ENCODE measurements around the gene PEX5L.

GRCh38 chr3:179955809-179956208 lies 80.9 kb downstream of the PEX5L start:
- TF ChIP-seq GATA2 (IDR thresholded peaks at IDR 0.05; ENCODE audit: low read depth, low read length) (no peak), GATA3 (IDR thresholded peaks at IDR 0.05; ENCODE audit: low read depth, low read length) (no peak)

Data from SH-SY5Y (cell line).